ENCODE data around the gene DLG2. TPM values are rescaled to one million over a fixed set of nuclear protein-coding genes. Genes with fewer than 3 reads are reported as not detected.

The DLG2 gene
- total RNA-seq, 4 donors from 2014 or later, result 1.3 to 4.7 (median 2.4) TPM

- ATAC-seq, result no peak
- intact Hi-C loops (cut with DNase I; ENCODE audit: low total_unique reads), result no loop called here
- Histone ChIP-seq H3K27ac (no peak overlapping the region), H3K9me3 (no peaks in the 10 kb centered on the region), H3K36me3 (no peaks in the 10 kb centered on the region), H3K4me3 (no peak overlapping the region), H3K27me3 (no peaks in the 10 kb centered on the region), H3K4me1 (no peaks in the 10 kb centered on the region)
- no peak for DNase-seq
- no peak for TF ChIP-seq CTCF (IDR thresholded peaks at IDR 0.05 in 4 of 5, conservative IDR thresholded peaks at IDR 0.05 in 1 of 5)
- no peak for TF ChIP-seq POLR2A (IDR thresholded peaks at IDR 0.05)
- in situ Hi-C loops (cut with MboI; ENCODE audit: low sequenced_read_pairs in 4 of 4), result no loop called here
Observed at GRCh38 chr11:83508804-83509203, 2118.3 kb downstream of the DLG2 start.

DNA sequence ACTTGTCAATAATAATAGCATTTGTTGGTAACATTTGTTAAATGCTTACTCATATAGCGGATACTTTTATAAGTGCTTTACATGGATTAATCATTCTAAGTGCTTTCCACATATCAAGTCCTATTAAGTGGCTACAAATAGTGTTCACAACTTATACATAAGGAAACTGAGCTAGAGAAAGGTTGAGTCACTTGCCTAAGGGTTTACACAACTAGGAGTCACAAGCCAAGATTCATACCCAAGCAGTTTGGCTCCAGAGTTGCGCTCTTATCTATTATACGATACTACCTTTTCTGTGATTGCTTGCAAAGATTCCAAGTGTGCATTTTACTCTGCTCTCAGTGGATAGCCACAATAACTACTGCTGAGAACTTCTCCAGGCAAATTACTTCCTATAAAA is 2125.1 kb downstream of the DLG2 start:
- H3K9me3 ChIP-seq, result no peaks in the 10 kb centered on the region
- no peaks in the 10 kb centered on the region for H3K27me3 ChIP-seq
- H3K4me3 ChIP-seq, result no peak overlapping the region
- TF ChIP-seq CTCF (IDR thresholded peaks at IDR 0.05 in 4 of 5, conservative IDR thresholded peaks at IDR 0.05 in 1 of 5) (no peak), POLR2A (IDR thresholded peaks at IDR 0.05) (no peak)
- no peak for ATAC-seq
- H3K4me1 ChIP-seq, result no peaks in the 10 kb centered on the region
- H3K27ac ChIP-seq, result no peak overlapping the region
- DNase-seq, result no peak
- in situ Hi-C loops (cut with MboI; ENCODE audit: low sequenced_read_pairs in 4 of 4), result loop anchor here in 1 of 4 donors (5.0 kb wide), 1 partner anchor 50 kb away; no protein-coding TSS in a partner anchor
- intact Hi-C loops (cut with DNase I; ENCODE audit: low total_unique reads), result no loop called here
- H3K36me3 ChIP-seq, result no peaks in the 10 kb centered on the region

GRCh38 chr11:83493917-83494316 is 2133.2 kb downstream of the DLG2 start:
- no peaks in the 10 kb centered on the region for H3K36me3 ChIP-seq
- intact Hi-C loops (cut with DNase I; ENCODE audit: low total_unique reads) (no loop called here), in situ Hi-C loops (cut with MboI; ENCODE audit: low sequenced_read_pairs in 4 of 4) (no loop called here)
- H3K4me1 ChIP-seq, result no peaks in the 10 kb centered on the region
- ATAC-seq (no peak), DNase-seq (no peak)
- H3K27ac ChIP-seq, result no peak overlapping the region
- TF ChIP-seq POLR2A (IDR thresholded peaks at IDR 0.05) (no peak), CTCF (IDR thresholded peaks at IDR 0.05 in 4 of 5, conservative IDR thresholded peaks at IDR 0.05 in 1 of 5) (no peak)
- H3K4me3 ChIP-seq, result no peak overlapping the region
- no peaks in the 10 kb centered on the region for H3K9me3 ChIP-seq
- no peaks in the 10 kb centered on the region for H3K27me3 ChIP-seq

GRCh38 chr11:83493034-83493433 is 2134.1 kb downstream of the DLG2 start:
- in situ Hi-C loops (cut with MboI; ENCODE audit: low sequenced_read_pairs in 4 of 4), result no loop called here
- ATAC-seq, result no peak
- DNase-seq, result no peak
- Histone ChIP-seq H3K36me3 (no peaks in the 10 kb centered on the region), H3K27me3 (no peaks in the 10 kb centered on the region), H3K9me3 (no peaks in the 10 kb centered on the region), H3K27ac (no peak overlapping the region), H3K4me1 (no peaks in the 10 kb centered on the region), H3K4me3 (no peak overlapping the region)
- intact Hi-C loops (cut with DNase I; ENCODE audit: low total_unique reads), result no loop called here
- TF ChIP-seq CTCF (IDR thresholded peaks at IDR 0.05 in 4 of 5, conservative IDR thresholded peaks at IDR 0.05 in 1 of 5) (no peak), POLR2A (IDR thresholded peaks at IDR 0.05) (no peak)

DNA sequence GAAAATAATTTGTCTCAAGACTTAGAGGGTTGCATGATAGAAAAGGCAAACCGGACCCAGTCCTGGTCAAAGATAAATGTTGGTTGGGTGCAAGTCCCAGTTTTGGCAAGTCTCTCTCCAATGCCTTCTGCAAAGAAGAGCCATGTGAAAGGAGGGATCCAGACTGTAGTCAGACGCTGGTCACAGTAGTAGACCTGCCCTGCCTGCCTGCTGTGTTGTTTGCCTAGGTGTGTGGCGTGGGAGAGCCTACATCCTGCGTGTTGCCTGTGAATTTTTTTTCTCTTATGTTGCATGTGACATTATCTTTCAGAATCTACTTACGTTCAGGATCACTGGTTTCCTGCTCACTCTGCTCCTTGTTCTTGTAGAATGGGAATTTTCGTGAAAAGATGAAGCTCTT is 2143.3 kb downstream of the DLG2 start:
- TF ChIP-seq CTCF (IDR thresholded peaks at IDR 0.05 in 4 of 5, conservative IDR thresholded peaks at IDR 0.05 in 1 of 5) (no peak), POLR2A (IDR thresholded peaks at IDR 0.05) (no peak)
- H3K9me3 ChIP-seq, result no peaks in the 10 kb centered on the region
- H3K36me3 ChIP-seq, result no peaks in the 10 kb centered on the region
- H3K27me3 ChIP-seq, result no peaks in the 10 kb centered on the region
- in situ Hi-C loops (cut with MboI; ENCODE audit: low sequenced_read_pairs in 4 of 4), result no loop called here
- no peak overlapping the region for H3K27ac ChIP-seq
- no peak for DNase-seq
- no peak overlapping the region for H3K4me3 ChIP-seq
- intact Hi-C loops (cut with DNase I; ENCODE audit: low total_unique reads), result no loop called here
- no peak for ATAC-seq
- H3K4me1 ChIP-seq, result no peaks in the 10 kb centered on the region
